OCI-LY1 (cell line): ENCODE results near the gene ARMH1.

Experiments used
- H2AFZ ChIP-seq: fragments of 200-600 bp; sonication (generic), shearing (Covaris generic); 2 replicates; pipeline ENCODE4 v1.6.0; 2014; ENCODE audit warnings: antibody characterized with exemption, mild to moderate bottlenecking, low read length
- H3F3A ChIP-seq: fragments of 200-600 bp; sonication (generic), shearing (Covaris generic); 2 replicates; pipeline ENCODE4 v1.6.0; 2014; ENCODE audit warnings: mild to moderate bottlenecking, antibody characterized with exemption, low read length, moderate library complexity; ENCODE audit not compliant: insufficient read depth
- H3K27ac ChIP-seq: fragments of 200-600 bp; sonication (generic); 2 replicates; pipeline ENCODE4 v1.5.1; 2014; ENCODE audit warnings: low read length, mixed run types, mild to moderate bottlenecking, low read depth; ENCODE audit not compliant: poor library complexity, severe bottlenecking
- H3K27me3 ChIP-seq: fragments of 200-600 bp; sonication (generic); 2 replicates; pipeline ENCODE4 v1.6.0; 2014; ENCODE audit warnings: antibody characterized with exemption, mild to moderate bottlenecking, low read length, moderate library complexity; ENCODE audit not compliant: insufficient read depth
- H3K36me3 ChIP-seq: fragments of 200-600 bp; sonication (generic); 2 replicates; pipeline ENCODE4 v1.6.1; 2014; ENCODE audit warnings: mild to moderate bottlenecking, antibody characterized with exemption, low read length, moderate library complexity, mixed read lengths; ENCODE audit not compliant: insufficient read depth
- H3K4me1 ChIP-seq: fragments of 200-600 bp; sonication (generic); 2 replicates; pipeline ENCODE4 v1.5.1; 2014; ENCODE audit warnings: mild to moderate bottlenecking, low read length, moderate library complexity; ENCODE audit not compliant: insufficient read depth, severe bottlenecking
- H3K4me2 ChIP-seq: fragments of 200-600 bp; sonication (generic), shearing (Covaris generic); 2 replicates; pipeline ENCODE4 v1.6.1; 2014; ENCODE audit warnings: low read length
- H3K4me3 ChIP-seq: fragments of 200-600 bp; sonication (generic); 2 replicates; pipeline ENCODE4 v1.5.1; 2014; ENCODE audit warnings: low read length, low read depth, mild to moderate bottlenecking, mixed read lengths; ENCODE audit not compliant: poor library complexity, severe bottlenecking
- H3K79me2 ChIP-seq: fragments of 200-600 bp; shearing (Covaris generic); 2 replicates; pipeline ENCODE4 v1.6.1; 2016; ENCODE audit warnings: mixed run types, low read length, mixed read lengths; ENCODE audit not compliant: insufficient read depth
- H3K9ac ChIP-seq: fragments of 200-600 bp; sonication (generic), shearing (Covaris generic); 2 replicates; pipeline ENCODE4 v1.6.1; 2014; ENCODE audit warnings: mild to moderate bottlenecking, low read length, mixed read lengths
- H3K9me2 ChIP-seq: fragments of 200-600 bp; sonication (generic), shearing (Covaris generic); 2 replicates; pipeline ENCODE4 v1.6.1; 2014; ENCODE audit warnings: low read depth, mild to moderate bottlenecking, low read length, mixed read lengths
- H3K9me3 ChIP-seq: fragments of 200-600 bp; shearing (Covaris generic); 2 replicates; pipeline ENCODE4 v1.6.1; 2014; ENCODE audit warnings: low read length, mixed read lengths
- H4K20me1 ChIP-seq: fragments of 200-600 bp; sonication (generic), shearing (Covaris generic); 2 replicates; pipeline ENCODE4 v1.6.0; 2016; ENCODE audit warnings: mild to moderate bottlenecking, low read length; ENCODE audit not compliant: insufficient read depth
- EZH2 ChIP-seq: fragments of 200-600 bp; sonication (generic), shearing (Covaris generic); IDR thresholded peaks from 2 replicates; pipeline ENCODE4 v1.8.0; 2017; ENCODE audit warnings: borderline replicate concordance, mixed run types, mild to moderate bottlenecking, antibody characterized with exemption, low read length, moderate library complexity, mixed read lengths
- TF ChIP-seq, protein P1 (sequence below): fragments of 200-600 bp; sonication (generic), shearing (Covaris generic); IDR thresholded peaks from 2 replicates; pipeline ENCODE4 v1.5.1; 2017; ENCODE audit warnings: mild to moderate bottlenecking, antibody characterized with exemption, low read length, moderate library complexity, mixed read lengths

The ARMH1 gene

DNA sequence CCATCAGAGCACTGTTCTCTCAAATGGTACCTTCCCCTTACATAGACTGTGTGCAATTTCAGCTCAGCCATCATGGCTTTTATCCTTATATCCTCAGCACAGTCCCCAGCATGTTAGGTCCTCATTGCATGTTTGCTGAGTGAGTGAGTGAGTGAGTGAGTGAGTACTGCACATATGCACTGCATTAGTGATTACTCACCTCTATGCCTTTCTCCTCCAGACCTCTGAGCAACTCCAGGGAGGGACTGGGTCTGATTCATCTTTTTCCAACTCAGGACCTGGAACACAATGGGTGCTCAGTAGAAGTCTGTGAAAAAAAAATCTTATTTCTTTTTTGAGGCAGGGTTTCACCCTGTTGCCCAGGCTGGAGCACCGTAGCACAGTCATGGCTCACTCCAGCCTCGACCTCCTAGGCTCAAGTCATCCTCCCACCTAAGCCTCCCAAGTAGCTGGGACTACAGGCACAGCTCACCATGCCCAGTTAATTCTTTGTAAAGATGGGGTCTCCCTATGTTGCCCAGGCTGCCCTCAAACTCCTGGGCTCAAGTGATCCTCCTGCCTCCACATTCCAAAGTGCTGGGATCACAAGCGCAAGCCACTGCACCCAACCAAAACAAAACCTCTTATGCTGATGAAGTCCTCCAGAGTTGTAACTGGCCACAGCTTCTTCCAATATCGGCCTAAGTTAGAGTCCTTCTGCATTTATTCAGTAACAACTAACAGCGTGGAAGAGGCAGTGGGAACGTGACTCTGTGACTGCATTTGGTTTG, 32.8 kb downstream of the ARMH1 start:
- Histone ChIP-seq H3K9ac (no peak overlapping the region), H3K4me2 (no peak overlapping the region), H3K27me3 (no peaks in the 10 kb centered on the region), H3K79me2 (no peaks in the 10 kb centered on the region), H3K9me2 (no peaks in the 10 kb centered on the region), H3K27ac (no peak overlapping the region), H2AFZ (no peak overlapping the region), H3F3A (no peaks in the 10 kb centered on the region), H3K4me1 (peaks cover 11% of the 10 kb centered on the region), H3K4me3 (no peak overlapping the region), H3K9me3 (no peaks in the 10 kb centered on the region), H3K36me3 (no peaks in the 10 kb centered on the region), H4K20me1 (no peaks in the 10 kb centered on the region)
- TF ChIP-seq, protein P1, sequence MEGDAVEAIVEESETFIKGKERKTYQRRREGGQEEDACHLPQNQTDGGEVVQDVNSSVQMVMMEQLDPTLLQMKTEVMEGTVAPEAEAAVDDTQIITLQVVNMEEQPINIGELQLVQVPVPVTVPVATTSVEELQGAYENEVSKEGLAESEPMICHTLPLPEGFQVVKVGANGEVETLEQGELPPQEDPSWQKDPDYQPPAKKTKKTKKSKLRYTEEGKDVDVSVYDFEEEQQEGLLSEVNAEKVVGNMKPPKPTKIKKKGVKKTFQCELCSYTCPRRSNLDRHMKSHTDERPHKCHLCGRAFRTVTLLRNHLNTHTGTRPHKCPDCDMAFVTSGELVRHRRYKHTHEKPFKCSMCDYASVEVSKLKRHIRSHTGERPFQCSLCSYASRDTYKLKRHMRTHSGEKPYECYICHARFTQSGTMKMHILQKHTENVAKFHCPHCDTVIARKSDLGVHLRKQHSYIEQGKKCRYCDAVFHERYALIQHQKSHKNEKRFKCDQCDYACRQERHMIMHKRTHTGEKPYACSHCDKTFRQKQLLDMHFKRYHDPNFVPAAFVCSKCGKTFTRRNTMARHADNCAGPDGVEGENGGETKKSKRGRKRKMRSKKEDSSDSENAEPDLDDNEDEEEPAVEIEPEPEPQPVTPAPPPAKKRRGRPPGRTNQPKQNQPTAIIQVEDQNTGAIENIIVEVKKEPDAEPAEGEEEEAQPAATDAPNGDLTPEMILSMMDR: no peak
- no peak for TF ChIP-seq EZH2

DNA sequence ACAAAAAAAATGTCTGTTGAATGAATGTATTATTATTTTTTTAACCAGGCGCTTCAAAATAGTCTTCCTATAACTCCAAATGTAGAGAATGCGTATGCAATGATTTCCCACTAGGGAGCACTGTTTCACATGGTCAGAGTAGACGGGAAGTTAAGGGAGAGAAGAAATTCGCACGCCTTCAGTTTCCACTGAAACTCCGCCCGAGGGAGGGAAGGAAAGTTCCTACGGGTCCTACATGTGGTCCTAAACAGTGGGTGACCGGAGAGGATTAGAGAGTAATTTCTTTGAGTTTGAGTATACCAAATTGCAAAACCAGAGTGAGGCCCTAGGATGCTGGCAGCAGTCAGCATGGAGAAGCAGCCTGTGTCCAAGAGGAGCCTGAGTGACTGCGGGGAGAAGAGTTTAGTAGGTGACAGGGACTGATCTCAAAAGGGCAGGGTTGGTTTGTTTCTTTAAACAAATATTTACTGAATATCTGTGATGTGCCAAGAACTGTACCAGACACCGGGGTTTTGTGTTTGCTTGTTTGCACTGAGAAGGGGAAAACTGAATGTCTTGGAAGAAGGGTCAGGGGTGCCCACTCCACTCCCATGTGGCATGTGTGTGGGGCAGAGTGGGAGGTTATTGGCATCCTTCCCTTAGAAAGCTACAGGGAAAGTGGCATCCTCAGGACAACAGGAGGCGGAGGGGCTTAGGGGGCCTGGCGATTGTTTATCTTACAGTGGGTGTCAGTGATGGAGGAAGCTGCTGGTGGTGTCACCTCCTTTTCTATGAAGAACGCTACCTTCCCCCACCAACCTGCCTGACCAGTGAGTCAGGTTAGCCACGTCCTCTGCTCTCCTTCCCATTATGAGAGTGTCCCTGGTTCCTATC, 33.7 kb downstream of the ARMH1 start:
- Histone ChIP-seq H3K9ac (no peak overlapping the region), H3K79me2 (no peaks in the 10 kb centered on the region), H4K20me1 (no peaks in the 10 kb centered on the region), H3K27ac (no peak overlapping the region), H2AFZ (no peak overlapping the region), H3F3A (peaks cover under 1% of the 10 kb centered on the region; the same call in 1 of the 2 replicates), H3K9me3 (no peaks in the 10 kb centered on the region), H3K4me2 (peak overlapping the region; percentile 40), H3K27me3 (no peaks in the 10 kb centered on the region), H3K36me3 (no peaks in the 10 kb centered on the region), H3K9me2 (no peaks in the 10 kb centered on the region), H3K4me1 (peaks cover 20% of the 10 kb centered on the region), H3K4me3 (no peak overlapping the region)
- TF ChIP-seq, protein P1: peak; percentile 81
- TF ChIP-seq EZH2: no peak

DNA sequence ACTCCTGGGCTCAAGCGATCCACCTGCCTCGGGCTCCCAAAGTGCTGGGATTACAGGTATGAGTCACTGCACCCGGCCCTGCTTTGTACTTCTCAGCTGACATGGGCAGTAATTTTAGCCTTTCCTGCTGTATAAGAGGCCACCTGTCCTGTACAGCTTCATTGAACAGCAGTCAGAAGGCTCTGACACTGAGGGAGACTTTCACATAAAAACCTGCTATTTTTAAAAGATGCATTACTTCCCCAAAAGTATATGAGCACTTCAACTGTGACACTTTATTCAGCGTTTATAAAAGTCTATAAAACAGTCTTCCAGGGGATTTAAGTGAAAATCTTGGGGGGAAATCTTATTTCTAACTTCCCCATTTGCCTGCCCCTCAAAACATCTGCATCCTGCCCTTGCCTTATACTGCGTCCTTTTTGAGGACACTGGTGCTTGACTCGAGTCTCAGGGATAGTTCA, 38.8 kb downstream of the ARMH1 start:
- no peaks in the 10 kb centered on the region for H3K27me3 ChIP-seq
- H4K20me1 ChIP-seq: no peaks in the 10 kb centered on the region
- TF ChIP-seq, protein P1: no peak
- TF ChIP-seq EZH2: no peak
- peak overlapping the region; percentile 58 for H3K4me2 ChIP-seq
- peak overlapping the region; percentile 96 for H3K27ac ChIP-seq
- H3K9ac ChIP-seq: peak overlapping the region; percentile 58
- H2AFZ ChIP-seq: no peak overlapping the region
- peaks cover 51% of the 10 kb centered on the region for H3K4me1 ChIP-seq
- no peaks in the 10 kb centered on the region for H3K79me2 ChIP-seq
- peaks cover 7% of the 10 kb centered on the region for H3F3A ChIP-seq
- no peaks in the 10 kb centered on the region for H3K9me3 ChIP-seq
- no peaks in the 10 kb centered on the region for H3K9me2 ChIP-seq
- peak overlapping the region; percentile 31 for H3K4me3 ChIP-seq
- no peaks in the 10 kb centered on the region for H3K36me3 ChIP-seq
